ENCODE results near the gene DNPH1.

DNPH1 gene

GRCh38 chr6:43180985-43181384, 48.3 kb downstream of the DNPH1 start:
- DNase-seq, result no peak

- DNase-seq, result no peak
Measured at GRCh38 chr6:43180058-43180457, 49.2 kb downstream of the DNPH1 start.

- DNase-seq, result no peak
Measured at GRCh38 chr6:43178951-43179830, 50.1 kb downstream of the DNPH1 start.

GRCh38 chr6:43178150-43178549, 51.1 kb downstream of the DNPH1 start:
- no peak for DNase-seq

- DNase-seq, result no peak
Measured at GRCh38 chr6:43176423-43176786, 52.9 kb downstream of the DNPH1 start.

- no peak for DNase-seq
Measured at GRCh38 chr6:43175676-43176422, 53.4 kb downstream of the DNPH1 start.

Measured in CD4-positive, alpha-beta T cell treated with Interleukin-10 for 1 hour (primary cell).